Natural killer cell (primary cell): ENCODE data around the gene STX16. TPM values are rescaled to one million over a fixed set of nuclear protein-coding genes. Genes with fewer than 3 reads are reported as not detected.
"Not testable (repeated sequence)": the region's sequence is repeated elsewhere in the genome, so short reads cannot be mapped to it uniquely, and the experiment has no call there.

Experiments
- ATAC-seq, 3 donors: fragments of 150-1000 bp in 2 of 3; fragments of 200-7000 bp in 1 of 3; cut with Tn5 transposase; 1 replicate in 1 of 3; 2 replicates in 2 of 3; pipeline ENCODE4 v1.10.0; 2021; ENCODE audit warnings: mild to moderate bottlenecking in 2 of 3, moderate library complexity in 2 of 3
- DNase-seq, 2 donors: peaks; one replicate each; pipeline versions ENCODE4 v3.0.0 to v3.0.0-alpha.2; 2013 to 2021; ENCODE audit warnings: mixed read lengths in 1 of 2
- H3K27ac ChIP-seq: one replicate; pipeline ENCODE4 v1.5.1; 2013; ENCODE audit warnings: mild to moderate bottlenecking, low read length
- H3K27me3 ChIP-seq: one replicate; pipeline ENCODE4 v1.6.1; 2013; ENCODE audit warnings: low read length; ENCODE audit not compliant: control insufficient read depth, insufficient read depth
- H3K36me3 ChIP-seq: one replicate; pipeline ENCODE4 v1.6.1; 2013; ENCODE audit warnings: low read length; ENCODE audit not compliant: control insufficient read depth, insufficient read depth
- H3K4me1 ChIP-seq: one replicate; pipeline ENCODE4 v1.6.1; 2013; ENCODE audit warnings: low read length; ENCODE audit not compliant: control insufficient read depth, insufficient read depth
- H3K4me3 ChIP-seq: one replicate; pipeline ENCODE4 v1.5.1; 2013; ENCODE audit warnings: low read length
- H3K9me3 ChIP-seq: one replicate; pipeline ENCODE4 v1.6.1; 2013; ENCODE audit warnings: low read length; ENCODE audit not compliant: control insufficient read depth, insufficient read depth
- H3K27ac Mint-ChIP-seq, 2 donors: one replicate each; pipeline ENCODE4 v1.8.0; 2022; ENCODE audit warnings: mild to moderate bottlenecking in 2 of 2, mixed read lengths in 2 of 2, moderate library complexity in 1 of 2
- H3K27me3 Mint-ChIP-seq, 2 donors: one replicate each; pipeline ENCODE4 v1.8.0; 2022; ENCODE audit warnings: low read depth in 2 of 2, mixed read lengths in 2 of 2
- H3K36me3 Mint-ChIP-seq: one replicate; pipeline ENCODE4 v1.8.0; 2022; ENCODE audit warnings: mixed read lengths
- H3K4me1 Mint-ChIP-seq, 2 donors: one replicate each; pipeline ENCODE4 v1.8.0; 2022; ENCODE audit warnings: mixed read lengths in 2 of 2
- H3K4me3 Mint-ChIP-seq: one replicate; pipeline ENCODE4 v1.8.0; 2022; ENCODE audit warnings: mild to moderate bottlenecking, moderate library complexity, mixed read lengths
- H3K9me3 Mint-ChIP-seq, 2 donors: one replicate each; pipeline ENCODE4 v1.8.0; 2022; ENCODE audit warnings: mixed read lengths in 2 of 2
- WGBS: methylation state at CpG from one replicate; pipeline ENCODE4 v1.1.7; 2013; ENCODE audit warnings: missing lambda C conversion rate; ENCODE audit not compliant: insufficient coverage; 5-methylcytosine and 5-hydroxymethylcytosine counted together
- intact Hi-C: fragments of 100-400 bp; cut with micrococcal nuclease; formaldehyde crosslinking; loops from one replicate; pipeline ENCODE4 v1.14.2; 2022
- total RNA-seq, 4 donors: library from RNA; stranded (reverse); fragments of 120-200 nt in 1 of 4; gene quantifications; one replicate each; pipeline versions ENCODE4 v1.2.3 to v1.2.4, GENCODE V29; 2013 to 2022
- TF ChIP-seq, protein P1 (sequence below): fragments of 200-600 bp; IDR thresholded peaks from one replicate; pipeline ENCODE4 v1.8.0; 2022; ENCODE audit warnings: antibody characterized with exemption

The STX16 gene
- total RNA-seq, 3 donors from 2014 or later (not counting 1 experiment from before 2014, with no cell fraction given), result 136 to 146 (median 143) TPM

DNA sequence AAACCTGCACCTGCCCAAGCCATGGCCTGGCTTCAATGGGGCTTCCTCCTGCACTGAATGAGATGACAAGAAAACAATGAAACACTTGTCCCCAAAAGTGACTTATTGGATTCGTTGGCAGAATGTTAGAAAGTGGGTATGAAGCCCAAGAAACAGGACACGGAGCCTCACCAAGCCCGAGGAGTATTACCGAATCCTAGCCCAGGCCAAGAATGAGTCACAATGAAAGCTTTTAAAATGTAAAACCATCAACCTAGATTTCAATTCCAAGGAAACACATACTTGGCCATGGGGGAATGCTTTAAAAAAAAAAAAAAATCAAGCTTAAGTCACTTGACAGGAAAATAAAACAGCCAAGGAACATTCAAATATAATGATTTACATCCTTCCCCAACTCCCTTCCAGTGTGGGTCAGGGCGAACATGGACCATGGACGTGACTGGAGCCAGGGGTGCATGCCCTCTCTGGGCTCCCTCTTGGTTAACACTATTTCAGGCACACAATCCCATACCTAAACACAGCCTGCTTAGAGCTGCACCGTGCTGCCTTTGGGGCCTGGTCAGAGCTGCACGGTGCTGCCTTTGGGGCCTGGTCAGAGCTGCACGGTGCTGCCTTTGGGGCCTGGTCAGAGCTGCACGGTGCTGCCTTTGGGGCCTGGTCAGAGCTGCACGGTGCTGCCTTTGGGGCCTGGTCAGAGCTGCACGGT, 3.1 kb upstream of the STX16 start:
- WGBS, result 97% methylated on average over 7 of the region's 12 CpGs
- TF ChIP-seq, protein P1, sequence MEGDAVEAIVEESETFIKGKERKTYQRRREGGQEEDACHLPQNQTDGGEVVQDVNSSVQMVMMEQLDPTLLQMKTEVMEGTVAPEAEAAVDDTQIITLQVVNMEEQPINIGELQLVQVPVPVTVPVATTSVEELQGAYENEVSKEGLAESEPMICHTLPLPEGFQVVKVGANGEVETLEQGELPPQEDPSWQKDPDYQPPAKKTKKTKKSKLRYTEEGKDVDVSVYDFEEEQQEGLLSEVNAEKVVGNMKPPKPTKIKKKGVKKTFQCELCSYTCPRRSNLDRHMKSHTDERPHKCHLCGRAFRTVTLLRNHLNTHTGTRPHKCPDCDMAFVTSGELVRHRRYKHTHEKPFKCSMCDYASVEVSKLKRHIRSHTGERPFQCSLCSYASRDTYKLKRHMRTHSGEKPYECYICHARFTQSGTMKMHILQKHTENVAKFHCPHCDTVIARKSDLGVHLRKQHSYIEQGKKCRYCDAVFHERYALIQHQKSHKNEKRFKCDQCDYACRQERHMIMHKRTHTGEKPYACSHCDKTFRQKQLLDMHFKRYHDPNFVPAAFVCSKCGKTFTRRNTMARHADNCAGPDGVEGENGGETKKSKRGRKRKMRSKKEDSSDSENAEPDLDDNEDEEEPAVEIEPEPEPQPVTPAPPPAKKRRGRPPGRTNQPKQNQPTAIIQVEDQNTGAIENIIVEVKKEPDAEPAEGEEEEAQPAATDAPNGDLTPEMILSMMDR, result no peak
- Histone ChIP-seq H3K4me1 (peaks cover 13% of the 10 kb centered on the region), H3K27ac (no peak overlapping the region), H3K9me3 (no peaks in the 10 kb centered on the region), H3K4me3 (no peak overlapping the region), H3K27me3 (no peaks in the 10 kb centered on the region), H3K36me3 (no peaks in the 10 kb centered on the region)
- ATAC-seq (no peak), DNase-seq (no peak)
- Mint-ChIP-seq H3K27me3 (no peaks in the 10 kb centered on the region), H3K9me3 (no peaks in the 10 kb centered on the region), H3K4me1 (peaks cover 29 to 30% of the 10 kb centered on the region in 2 donors), H3K36me3 (no peaks in the 10 kb centered on the region), H3K4me3 (no peak overlapping the region), H3K27ac (no peak overlapping the region)
- intact Hi-C loops, result no loop called here

GRCh38 chr20:58648502-58648825, 2.6 kb upstream of the STX16 start:
- H3K36me3 ChIP-seq, H3K9me3 ChIP-seq, intact Hi-C loops, H3K27me3 ChIP-seq, H3K27me3 Mint-ChIP-seq, H3K9me3 Mint-ChIP-seq, H3K4me3 ChIP-seq, DNase-seq, H3K36me3 Mint-ChIP-seq, ATAC-seq, H3K27ac ChIP-seq: not testable (repeated sequence)
- Mint-ChIP-seq H3K27ac (peak overlapping the region; percentile 67 to 78), H3K4me1 (peaks cover 33 to 36% of the 10 kb centered on the region in 2 donors), H3K4me3 (peak overlapping the region; percentile 88)
- WGBS, result over 99% methylated on average over 6 of the region's 6 CpGs
- H3K4me1 ChIP-seq, result peaks cover 14% of the 10 kb centered on the region

GRCh38 chr20:58649288-58650180, 1.5 kb upstream of the STX16 start:
- intact Hi-C loops, result loop anchor here (5.0 to 10.0 kb wide), 4 partner anchors 203 to 1045 kb away; partner anchors contain the start of genes GNAS and GNAS-AS1
- TF ChIP-seq, protein P1, result no peak
- H3K36me3 Mint-ChIP-seq, result no peaks in the 10 kb centered on the region
- Histone ChIP-seq H3K4me1 (peaks cover 14% of the 10 kb centered on the region), H3K9me3 (no peaks in the 10 kb centered on the region), H3K27ac (peak overlapping the region; percentile 41), H3K27me3 (no peaks in the 10 kb centered on the region), H3K36me3 (no peaks in the 10 kb centered on the region), H3K4me3 (peak overlapping the region; percentile 36)
- peak overlapping the region; percentile 88 for H3K4me3 Mint-ChIP-seq
- no peaks in the 10 kb centered on the region for H3K9me3 Mint-ChIP-seq
- peak overlapping the region; percentile 67 to 78 for H3K27ac Mint-ChIP-seq
- ATAC-seq (no peak), DNase-seq (peak; percentile 26 to 65)
- no peaks in the 10 kb centered on the region for H3K27me3 Mint-ChIP-seq
- 4% methylated on average over 73 of the region's 73 CpGs for WGBS
- peaks cover 33 to 36% of the 10 kb centered on the region in 2 donors for H3K4me1 Mint-ChIP-seq

DNA sequence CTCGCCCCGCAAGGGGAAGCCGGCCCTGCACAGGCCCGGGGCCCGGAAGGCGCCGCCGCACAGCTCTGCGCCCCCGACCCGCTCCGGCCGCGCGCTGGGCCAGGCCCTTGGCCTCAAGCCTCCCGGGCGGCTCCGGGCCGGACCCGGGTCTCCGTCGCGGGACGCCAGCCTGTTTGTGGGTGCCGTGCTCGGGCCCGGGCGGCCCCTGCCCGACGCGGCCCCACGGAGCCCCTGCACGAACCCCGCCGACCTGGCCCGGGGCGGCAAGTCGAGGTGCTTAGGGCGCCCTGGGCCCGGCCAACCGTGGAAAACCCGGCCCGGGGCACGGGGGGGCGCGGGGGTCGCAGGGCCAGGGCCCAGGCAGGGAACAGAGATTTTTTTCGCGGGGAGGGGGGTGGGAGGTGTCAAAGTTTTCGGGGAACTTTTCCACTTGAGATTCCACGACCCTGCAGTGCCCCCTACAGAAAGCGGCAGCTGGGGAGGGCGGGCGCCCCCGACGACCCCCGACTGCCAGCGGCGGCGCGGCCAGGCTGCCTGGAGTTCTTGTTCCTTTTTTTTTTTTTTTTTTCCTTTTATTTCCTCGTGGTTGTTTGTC, 805 bp upstream of the STX16 start:
- H3K4me3 ChIP-seq, result peak overlapping the region; percentile 91
- H3K36me3 ChIP-seq, result peaks cover 2% of the 10 kb centered on the region
- ATAC-seq, result peak; percentile 2 to 11 (median 10)
- DNase-seq, result peak; percentile 30 to 72
- peak overlapping the region; percentile 81 for H3K27ac ChIP-seq
- intact Hi-C loops, result loop anchor here (5.0 to 10.0 kb wide), 4 partner anchors 202 to 1045 kb away; partner anchors contain the start of genes GNAS and GNAS-AS1
- no peaks in the 10 kb centered on the region for H3K27me3 Mint-ChIP-seq
- no peaks in the 10 kb centered on the region for H3K9me3 Mint-ChIP-seq
- WGBS, result under 1% methylated on average over 62 of the region's 62 CpGs
- H3K27ac Mint-ChIP-seq, result peak overlapping the region; percentile 94 to 98
- TF ChIP-seq, protein P1, result no peak
- peaks cover 14% of the 10 kb centered on the region for H3K4me1 ChIP-seq
- H3K4me3 Mint-ChIP-seq, result peak overlapping the region; percentile 97
- peaks cover 33 to 36% of the 10 kb centered on the region in 2 donors for H3K4me1 Mint-ChIP-seq
- no peaks in the 10 kb centered on the region for H3K9me3 ChIP-seq
- H3K36me3 Mint-ChIP-seq, result no peaks in the 10 kb centered on the region
- no peaks in the 10 kb centered on the region for H3K27me3 ChIP-seq
